Measurements from ENCODE around the gene COG5. TPM values are rescaled to one million over a fixed set of nuclear protein-coding genes. Genes with fewer than 3 reads are reported as not detected.

Gene COG5
- polyA plus RNA-seq, 3 donors, result 12.7 to 29.0 (median 28.1) TPM

DNA sequence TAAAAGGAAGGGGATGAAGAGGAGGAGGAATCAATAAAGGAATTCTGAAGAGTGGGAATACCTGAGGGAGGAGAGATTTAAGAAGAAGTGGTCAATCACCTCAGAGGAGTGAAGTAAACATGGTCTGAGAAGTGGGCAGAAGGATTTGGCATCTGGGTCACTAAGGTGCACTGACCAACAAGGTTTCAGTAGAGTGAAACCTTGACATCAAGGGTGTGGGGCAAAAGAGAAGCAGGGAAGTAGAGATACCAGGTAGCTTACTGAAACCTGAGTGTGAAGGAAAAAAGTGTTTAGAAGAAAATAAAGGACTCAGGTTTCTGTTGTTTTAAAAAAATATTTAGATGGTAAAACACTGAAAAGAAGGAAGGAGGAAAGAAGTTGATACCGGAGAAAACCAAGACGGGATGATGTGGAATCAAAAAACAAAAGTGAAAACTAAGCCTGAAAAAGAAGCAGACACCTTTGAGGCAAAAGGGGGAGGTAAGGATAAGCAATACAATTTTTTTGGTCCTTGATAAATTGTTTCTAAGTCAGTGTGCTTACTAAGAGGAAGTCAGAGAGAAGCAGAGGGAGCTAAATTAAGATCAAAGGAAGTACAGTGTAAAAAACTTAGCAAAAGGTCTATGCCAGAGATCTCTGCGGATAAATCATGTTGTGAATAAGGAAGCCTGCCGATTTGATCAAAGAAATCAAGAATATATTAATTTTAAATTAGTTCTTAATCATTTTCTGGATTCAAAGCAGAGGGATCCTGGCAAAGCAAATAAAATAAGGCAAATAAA lies 231.0 kb downstream of the COG5 start:
- H3K4me3 Mint-ChIP-seq, result peak overlapping the region in 1 of 2 donors; percentile 46
- no peaks in the 10 kb centered on the region for H3K36me3 ChIP-seq (replicated peaks in 1 of 2; ENCODE audit: control insufficient read depth in 1 of 2, insufficient read depth in 2 of 2, low read length in 2 of 2)
- H3K9ac ChIP-seq (ENCODE audit: insufficient read depth, low read length, poor library complexity, severe bottlenecking), result peak overlapping the region; percentile 38
- TF ChIP-seq CTCF (IDR thresholded peaks at IDR 0.05), result no peak
- H3K27me3 Mint-ChIP-seq (ENCODE audit: low read depth in 3 of 3), result no peaks in the 10 kb centered on the region
- H3K9me3 ChIP-seq (replicated peaks in 1 of 2; ENCODE audit: control insufficient read depth in 1 of 2, insufficient read depth in 1 of 2, low read length in 2 of 2), result no peaks in the 10 kb centered on the region
- H3K36me3 Mint-ChIP-seq, result peaks cover 6 to 7% of the 10 kb centered on the region in 2 donors
- peaks cover 0 to 6% (median 0%) of the 10 kb centered on the region in 7 donors for H3K9me3 Mint-ChIP-seq
- WGBS (ENCODE audit: insufficient coverage), result 0% methylated on average over 2 of the region's 4 CpGs
- H3K27ac Mint-ChIP-seq, result peak overlapping the region in 5 of 7 donors; percentile 5 to 63 (median 33)
- no peak for DNase-seq
- H3K4me3 ChIP-seq (replicated peaks in 1 of 3; ENCODE audit: low read depth in 2 of 3, low read length in 3 of 3), result peak overlapping the region in 1 of 3 experiments; percentile 23
- H3K27me3 ChIP-seq (ENCODE audit: control insufficient read depth in 2 of 2, insufficient read depth in 2 of 2, low read length in 2 of 2), result no peaks in the 10 kb centered on the region
- H3K4me2 ChIP-seq (replicated peaks; ENCODE audit: extremely low read depth, low read length, poor library complexity, severe bottlenecking), result peak overlapping the region; percentile 39
- peaks cover 7 to 12% of the 10 kb centered on the region in 2 donors for H3K4me1 ChIP-seq (ENCODE audit: control insufficient read depth in 1 of 2, insufficient read depth in 2 of 2, low read length in 2 of 2)
- H4K20me1 ChIP-seq (ENCODE audit: insufficient read depth, low read length), result no peaks in the 10 kb centered on the region
- no peak overlapping the region for H2AFZ ChIP-seq (ENCODE audit: insufficient read depth, low read depth, low read length, poor library complexity, severe bottlenecking)
- H3K79me2 ChIP-seq (ENCODE audit: insufficient read depth, low read length), result no peaks in the 10 kb centered on the region
- peak overlapping the region in 1 of 2 donors; percentile 34 for H3K27ac ChIP-seq (ENCODE audit: low read depth in 1 of 2, low read length in 2 of 2)
- H3K4me1 Mint-ChIP-seq, result peaks cover 10% of the 10 kb centered on the region
- intact Hi-C loops (cut with micrococcal nuclease), result no loop called here

- H3K4me3 ChIP-seq (replicated peaks in 1 of 3; ENCODE audit: low read depth in 2 of 3, low read length in 3 of 3), result no peak overlapping the region
- Mint-ChIP-seq H3K4me3 (no peak overlapping the region), H3K4me1 (peaks cover 10% of the 10 kb centered on the region), H3K9me3 (peaks cover 0 to 3% (median 0%) of the 10 kb centered on the region in 7 donors), H3K27me3 (ENCODE audit: low read depth in 3 of 3) (no peaks in the 10 kb centered on the region), H3K27ac (no peak overlapping the region), H3K36me3 (peaks cover 2 to 13% of the 10 kb centered on the region in 2 donors)
- H2AFZ ChIP-seq (ENCODE audit: insufficient read depth, low read depth, low read length, poor library complexity, severe bottlenecking), result no peak overlapping the region
- no peaks in the 10 kb centered on the region for H3K36me3 ChIP-seq (replicated peaks in 1 of 2; ENCODE audit: control insufficient read depth in 1 of 2, insufficient read depth in 2 of 2, low read length in 2 of 2)
- no peaks in the 10 kb centered on the region for H4K20me1 ChIP-seq (ENCODE audit: insufficient read depth, low read length)
- no peaks in the 10 kb centered on the region for H3K9me3 ChIP-seq (replicated peaks in 1 of 2; ENCODE audit: control insufficient read depth in 1 of 2, insufficient read depth in 1 of 2, low read length in 2 of 2)
- intact Hi-C loops (cut with micrococcal nuclease), result no loop called here
- H3K27ac ChIP-seq (ENCODE audit: low read depth in 1 of 2, low read length in 2 of 2), result no peak overlapping the region
- H3K9ac ChIP-seq (ENCODE audit: insufficient read depth, low read length, poor library complexity, severe bottlenecking), result no peak overlapping the region
- no peaks in the 10 kb centered on the region for H3K27me3 ChIP-seq (ENCODE audit: control insufficient read depth in 2 of 2, insufficient read depth in 2 of 2, low read length in 2 of 2)
- H3K79me2 ChIP-seq (ENCODE audit: insufficient read depth, low read length), result no peaks in the 10 kb centered on the region
- no peak overlapping the region for H3K4me2 ChIP-seq (replicated peaks; ENCODE audit: extremely low read depth, low read length, poor library complexity, severe bottlenecking)
- peaks cover 7 to 12% of the 10 kb centered on the region in 2 donors for H3K4me1 ChIP-seq (ENCODE audit: control insufficient read depth in 1 of 2, insufficient read depth in 2 of 2, low read length in 2 of 2)
- TF ChIP-seq CTCF (IDR thresholded peaks at IDR 0.05), result no peak
- no peak for DNase-seq
Observed at GRCh38 chr7:107330478-107330877, 233.2 kb downstream of the COG5 start.
